Endothelial cell of umbilical vein (primary cell): Measurements from ENCODE around the gene OVOL2. TPM values are rescaled to one million over a fixed set of nuclear protein-coding genes. Genes with fewer than 3 reads are reported as not detected.

Experiments used
- BruUV-seq: library from RNA; stranded (reverse); fragments of 400-500 nt; replicated peaks from 2 replicates; lab custom pipeline; 2021; lab: Mats Ljungman, UMichigan
- CTCF ChIA-PET: fragments of 300-600, 350-600 bp; sonication (Branson Sonifier 250); formaldehyde crosslinking; loops from one replicate; lab custom pipeline; 2021; ENCODE audit warnings: antibody characterized with exemption, inconsistent platforms; lab: Charles Lee
- POLR2A ChIA-PET: fragments of 300-600, 350-600 bp; sonication (Branson Sonifier 250); formaldehyde crosslinking; loops from one replicate; lab custom pipeline; 2021; ENCODE audit warnings: antibody characterized with exemption, inconsistent platforms; lab: Charles Lee
- DNase-seq: peaks from one replicate; pipeline ENCODE4 v3.0.0-alpha.2; 2011; ENCODE audit warnings: low read depth, low spot score
- FAIRE-seq: peaks from 2 replicates; lab custom pipeline; 2011; peaks lifted over from hg19 to GRCh38; lab: Jason Lieb, UNC
- H2AFZ ChIP-seq: 2 replicates; pipeline ENCODE4 v1.6.0; 2012; ENCODE audit warnings: low read depth, low read length, control low read depth, inconsistent platforms
- H3K27ac ChIP-seq: 2 replicates; pipeline ENCODE4 v1.5.1; 2011; ENCODE audit warnings: low read depth, mild to moderate bottlenecking, control low read depth, low read length, moderate library complexity; ENCODE audit not compliant: insufficient read depth
- H3K27me3 ChIP-seq, 2 experiments: 2 replicates each; pipeline versions ENCODE4 v1.6.0 to v1.6.1; 2011; ENCODE audit warnings: low read length in 2 of 2, mixed read lengths in 1 of 2; ENCODE audit not compliant: control insufficient read depth in 2 of 2, insufficient read depth in 2 of 2
- H3K36me3 ChIP-seq, 2 experiments: 2 replicates in 1 of 2; 3 replicates in 1 of 2; pipeline ENCODE4 v1.5.1; 2011; ENCODE audit warnings: low read length in 2 of 2, mild to moderate bottlenecking in 1 of 2, moderate library complexity in 1 of 2; ENCODE audit not compliant: control insufficient read depth in 2 of 2, insufficient read depth in 2 of 2; ENCODE audit errors: extremely low read depth in 1 of 2
- H3K4me1 ChIP-seq: 3 replicates; pipeline ENCODE4 v1.5.1; 2011; ENCODE audit warnings: mild to moderate bottlenecking, low read length; ENCODE audit not compliant: control insufficient read depth, insufficient read depth; ENCODE audit errors: extremely low read depth
- H3K4me2 ChIP-seq: 2 replicates; pipeline ENCODE4 v1.6.1; 2011; ENCODE audit warnings: low read length, control low read depth, mixed read lengths; ENCODE audit not compliant: insufficient read depth
- H3K4me3 ChIP-seq, 3 experiments: fragments of 200-600 bp in 1 of 3; sonication (generic), shearing (Covaris generic) in 1 of 3; replicated peaks in 1 of 3; 2 replicates each; pipeline ENCODE4 v1.5.1; 2011 to 2016; ENCODE audit warnings: control low read depth in 3 of 3, low read length in 3 of 3, mild to moderate bottlenecking in 2 of 3, inconsistent platforms in 1 of 3, low read depth in 1 of 3, moderate library complexity in 1 of 3; ENCODE audit not compliant: insufficient read depth in 1 of 3
- H3K79me2 ChIP-seq: 2 replicates; pipeline ENCODE4 v1.6.0; 2012; ENCODE audit warnings: low read length, inconsistent platforms; ENCODE audit not compliant: control insufficient read depth, insufficient read depth
- H3K9ac ChIP-seq: replicated peaks from 2 replicates; pipeline ENCODE3; 2011; ENCODE audit warnings: low read length, control low read depth; ENCODE audit not compliant: insufficient read depth; ENCODE audit errors: extremely low read depth
- H3K9me1 ChIP-seq: replicated peaks from 3 replicates; pipeline ENCODE4 v1.6.0; 2011; ENCODE audit warnings: mild to moderate bottlenecking, low read length; ENCODE audit not compliant: control insufficient read depth, insufficient read depth; ENCODE audit errors: extremely low read depth
- H3K9me3 ChIP-seq: replicated peaks from 2 replicates; pipeline ENCODE4 v1.5.1; 2012; ENCODE audit warnings: low read length, inconsistent platforms; ENCODE audit not compliant: control insufficient read depth, insufficient read depth
- H4K20me1 ChIP-seq: replicated peaks from 2 replicates; pipeline ENCODE3; 2011; ENCODE audit warnings: mild to moderate bottlenecking, low read length; ENCODE audit not compliant: control insufficient read depth, insufficient read depth; ENCODE audit errors: extremely low read depth
- CTCF ChIP-seq, 2 donors: IDR thresholded peaks; 1 replicate in 1 of 2; 2 replicates in 1 of 2; pipeline ENCODE4 v1.5.1; 2011; ENCODE audit warnings: low read length in 2 of 2, mild to moderate bottlenecking in 2 of 2, moderate library complexity in 2 of 2, control low read depth in 1 of 2, inconsistent platforms in 1 of 2, low read depth in 1 of 2; ENCODE audit not compliant: insufficient read depth in 1 of 2; ENCODE audit errors: extremely low read depth in 1 of 2
- EZH2 ChIP-seq: IDR thresholded peaks from 2 replicates; pipeline ENCODE4 v1.6.1; 2012; ENCODE audit warnings: borderline replicate concordance, low read depth, mild to moderate bottlenecking, moderate library complexity, low read length, inconsistent platforms; ENCODE audit not compliant: severe bottlenecking
- FOS ChIP-seq: IDR thresholded peaks from 2 replicates; pipeline ENCODE4 v1.6.1; 2011; ENCODE audit warnings: mild to moderate bottlenecking, low read length, moderate library complexity, borderline replicate concordance; ENCODE audit not compliant: insufficient read depth
- GATA2 ChIP-seq: IDR thresholded peaks from 2 replicates; pipeline ENCODE4 v1.7.0; 2011; ENCODE audit warnings: low read depth, mild to moderate bottlenecking, moderate library complexity, mixed read lengths, low read length; ENCODE audit not compliant: insufficient read length, insufficient read depth
- JUN ChIP-seq: IDR thresholded peaks from 2 replicates; pipeline ENCODE4 v1.6.1; 2011; ENCODE audit warnings: borderline replicate concordance, low read depth; ENCODE audit not compliant: insufficient read length, insufficient read depth
- MAX ChIP-seq: IDR thresholded peaks from 2 replicates; pipeline ENCODE4 v1.6.1; 2011; ENCODE audit not compliant: insufficient read depth, insufficient read length
- MYC ChIP-seq: IDR thresholded peaks from one replicate; pipeline ENCODE4 v1.6.1; 2011; ENCODE audit warnings: mild to moderate bottlenecking, low read depth, low read length
- POLR2A ChIP-seq: IDR thresholded peaks from 2 replicates; pipeline ENCODE4 v1.6.1; 2012; ENCODE audit warnings: low read depth, mild to moderate bottlenecking, control low read depth, low read length
- POLR2AphosphoS5 ChIP-seq: IDR thresholded peaks from 2 replicates; pipeline ENCODE4 v1.6.1; 2012; ENCODE audit warnings: low read depth, mild to moderate bottlenecking, control low read depth, low read length, moderate library complexity; ENCODE audit not compliant: insufficient read depth
- dilution Hi-C: fragments of 300-500 bp; cut with MboI; formaldehyde crosslinking; loops from one replicate; pipeline ENCODE4 v1.15.0; 2019; ENCODE audit warnings: low sequenced_read_pairs; ENCODE audit not compliant: extremely low pct_ligation_motif_present
- intact Hi-C: fragments of 100-400 bp; cut with micrococcal nuclease; formaldehyde crosslinking; loops from one replicate; pipeline ENCODE4 v1.10.0; 2022
- polyA plus RNA-seq, 4 experiments: library from polyadenylated mRNA; depleted of rRNA in 3 of 4; stranded (reverse) in 3 of 4; unstranded in 1 of 4; fragments of >200 nt; gene quantifications; 2 replicates each; pipeline versions ENCODE4 v1.2.1 to v1.2.3, GENCODE V29; 2011 to 2012; ENCODE audit warnings: missing spikeins in 1 of 4
- total RNA-seq: library from RNA; stranded (reverse); gene quantifications from 2 replicates; pipeline ENCODE4 v1.2.3, GENCODE V29; 2021

Gene OVOL2
- total and polyA plus RNA-seq, 2 donors (not counting 3 experiments of a cell fraction or from before 2014, with no cell fraction given) = not detected

- H3K4me1 ChIP-seq = no peaks in the 10 kb centered on the region
- H4K20me1 ChIP-seq = no peaks in the 10 kb centered on the region
- ChIA-PET CTCF (no interaction called here), POLR2A (no interaction called here)
- DNase-seq (no peak), FAIRE-seq (no peak)
- H3K79me2 ChIP-seq = no peaks in the 10 kb centered on the region
- no peak overlapping the region for H3K9ac ChIP-seq
- TF ChIP-seq FOS (no peak), EZH2 (no peak), JUN (no peak), GATA2 (no peak), MYC (no peak), POLR2AphosphoS5 (no peak), MAX (no peak), CTCF (IDR thresholded peaks at IDR 0.05; ENCODE audit: extremely low read depth in 1 of 2, insufficient read depth in 1 of 2, low read depth in 1 of 2, low read length in 2 of 2) (no peak), POLR2A (no peak)
- no peaks in the 10 kb centered on the region for H3K27me3 ChIP-seq
- H3K27ac ChIP-seq = no peak overlapping the region
- H3K9me3 ChIP-seq = no peaks in the 10 kb centered on the region
- no peak overlapping the region for H2AFZ ChIP-seq
- H3K4me3 ChIP-seq = no peak overlapping the region
- dilution Hi-C loops = no loop called here
- H3K4me2 ChIP-seq = no peak overlapping the region
- no TSS peak for BruUV-seq
- no peaks in the 10 kb centered on the region for H3K9me1 ChIP-seq
- no peaks in the 10 kb centered on the region for H3K36me3 ChIP-seq
- intact Hi-C loops = no loop called here
These were observed 19.4 kb upstream of the OVOL2 start for GRCh38 chr20:18077157-18077556.
